Peyer's patch (tissue), 4 donors: ENCODE data around the gene THEMIS2.
"Not testable (repeated sequence)": the region's sequence is repeated elsewhere in the genome, so short reads cannot be mapped to it uniquely, and the experiment has no call there.

ENCODE experiments used
- CTCF ChIP-seq, 6 experiments: fragments of 450-650 bp in 4 of 6; fragments of 200-600 bp in 2 of 6; sonication (generic) in 1 of 6; IDR thresholded peaks; one replicate each; pipeline ENCODE4 v1.5.1; 2017 to 2019; ENCODE audit warnings: antibody characterized with exemption in 6 of 6, mild to moderate bottlenecking in 3 of 6, moderate library complexity in 1 of 6
- POLR2A ChIP-seq, 2 donors: fragments of 450-650 bp; IDR thresholded peaks; one replicate each; pipeline ENCODE4 v1.5.1; 2017; ENCODE audit warnings: antibody characterized with exemption in 2 of 2, mild to moderate bottlenecking in 2 of 2, moderate library complexity in 2 of 2

- TF ChIP-seq POLR2A, CTCF (IDR thresholded peaks at IDR 0.05): not testable (repeated sequence)
These were observed 42.9 kb upstream of the THEMIS2 start for GRCh38 chr1:27829339-27829960.
